ENCODE data around the gene SLC38A10. TPM values are rescaled to one million over a fixed set of nuclear protein-coding genes. Genes with fewer than 3 reads are reported as not detected.

SLC38A10 gene
- total and polyA plus RNA-seq, 12 donors, result 27.8 to 56.2 (median 38.4) TPM

DNA sequence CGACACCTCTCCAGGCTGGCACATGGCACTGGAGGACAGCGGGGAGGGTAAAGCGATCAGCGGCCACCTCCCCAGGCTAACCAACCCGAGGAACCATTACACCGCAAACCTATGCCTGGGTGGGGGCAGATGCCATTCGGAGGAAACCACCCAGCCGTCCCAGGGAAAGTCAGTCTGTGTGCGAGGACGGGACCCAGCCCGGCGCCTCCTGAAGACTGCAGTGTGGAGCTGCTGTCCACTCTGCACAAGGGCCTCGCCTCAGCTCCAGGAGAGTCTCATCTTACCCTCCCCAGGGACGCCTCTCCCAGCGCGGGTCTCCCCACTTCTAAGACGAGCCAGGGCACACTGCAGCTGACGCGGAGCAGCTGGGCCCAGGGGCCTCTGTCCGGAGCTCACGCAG, 8.0 kb downstream of the SLC38A10 start:
- intact Hi-C loops (cut with DNase I), result loop anchor here in 1 of 10 donors (5.0 kb wide), 1 partner anchor 105 kb away; no protein-coding TSS in a partner anchor
- Histone ChIP-seq H3K27me3 (no peaks in the 10 kb centered on the region), H3K9me3 (no peaks in the 10 kb centered on the region), H3K4me3 (no peak overlapping the region), H3K36me3 (peaks cover 0 to 61% (median 11%) of the 10 kb centered on the region in 9 donors), H3K27ac (peak overlapping the region in 4 of 10 donors; percentile 19 to 93 (median 68)), H3K4me1 (peaks cover 15 to 59% (median 48%) of the 10 kb centered on the region in 9 donors)
- TF ChIP-seq, protein P1, sequence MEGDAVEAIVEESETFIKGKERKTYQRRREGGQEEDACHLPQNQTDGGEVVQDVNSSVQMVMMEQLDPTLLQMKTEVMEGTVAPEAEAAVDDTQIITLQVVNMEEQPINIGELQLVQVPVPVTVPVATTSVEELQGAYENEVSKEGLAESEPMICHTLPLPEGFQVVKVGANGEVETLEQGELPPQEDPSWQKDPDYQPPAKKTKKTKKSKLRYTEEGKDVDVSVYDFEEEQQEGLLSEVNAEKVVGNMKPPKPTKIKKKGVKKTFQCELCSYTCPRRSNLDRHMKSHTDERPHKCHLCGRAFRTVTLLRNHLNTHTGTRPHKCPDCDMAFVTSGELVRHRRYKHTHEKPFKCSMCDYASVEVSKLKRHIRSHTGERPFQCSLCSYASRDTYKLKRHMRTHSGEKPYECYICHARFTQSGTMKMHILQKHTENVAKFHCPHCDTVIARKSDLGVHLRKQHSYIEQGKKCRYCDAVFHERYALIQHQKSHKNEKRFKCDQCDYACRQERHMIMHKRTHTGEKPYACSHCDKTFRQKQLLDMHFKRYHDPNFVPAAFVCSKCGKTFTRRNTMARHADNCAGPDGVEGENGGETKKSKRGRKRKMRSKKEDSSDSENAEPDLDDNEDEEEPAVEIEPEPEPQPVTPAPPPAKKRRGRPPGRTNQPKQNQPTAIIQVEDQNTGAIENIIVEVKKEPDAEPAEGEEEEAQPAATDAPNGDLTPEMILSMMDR (IDR thresholded peaks at IDR 0.05), result no peak
- 90 to 92% methylated on average over 21 of the region's 21 CpGs for WGBS, 2 donors
- ATAC-seq, result no peak
- DNase-seq, result no peak

DNA sequence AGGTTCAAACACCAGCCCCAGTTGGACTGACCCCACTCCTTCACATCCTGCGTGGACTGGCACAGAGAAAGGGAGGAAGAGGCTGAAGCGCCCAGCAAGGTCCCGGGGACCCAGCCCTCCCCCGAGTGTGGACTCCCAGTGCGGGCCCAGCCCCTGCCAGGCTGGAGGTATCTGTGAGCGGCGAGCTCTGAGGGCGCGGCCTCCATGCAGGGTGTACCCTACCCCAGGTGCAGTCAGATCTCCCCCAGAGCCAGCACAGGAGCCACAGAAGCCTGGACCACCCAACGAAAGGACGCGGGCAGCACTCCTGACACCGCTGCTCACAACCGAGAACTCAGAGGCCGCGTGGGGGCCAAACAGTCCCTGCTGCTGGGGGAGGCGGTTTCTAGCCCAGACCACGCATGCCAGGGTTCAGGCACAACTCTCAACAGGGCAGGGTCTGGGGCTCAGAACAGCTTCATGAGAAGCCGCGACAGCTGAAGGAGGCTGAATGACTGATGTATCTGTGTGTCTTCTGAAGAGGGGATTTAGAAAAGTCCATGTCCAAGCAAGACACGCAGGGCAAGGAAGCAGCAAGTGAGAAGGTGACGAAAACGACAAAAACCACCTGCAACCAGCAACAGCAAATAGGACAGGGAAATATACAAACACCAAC, 8.5 kb downstream of the SLC38A10 start:
- H3K36me3 ChIP-seq, result peaks cover 0 to 67% (median 11%) of the 10 kb centered on the region in 9 donors
- no peak for ATAC-seq
- 87 to 90% methylated on average over 23 of the region's 23 CpGs for WGBS, 2 donors
- TF ChIP-seq, protein P1 (IDR thresholded peaks at IDR 0.05), result no peak
- DNase-seq, result no peak
- intact Hi-C loops (cut with DNase I), result loop anchor here in 1 of 10 donors (5.0 kb wide), 1 partner anchor 106 kb away; no protein-coding TSS in a partner anchor
- peaks cover 15 to 54% (median 43%) of the 10 kb centered on the region in 9 donors for H3K4me1 ChIP-seq
- H3K4me3 ChIP-seq, result peak overlapping the region in 1 of 10 donors; percentile 53
- H3K27me3 ChIP-seq, result no peaks in the 10 kb centered on the region
- peak overlapping the region; percentile 78 to 93 (median 92) for H3K27ac ChIP-seq
- no peaks in the 10 kb centered on the region for H3K9me3 ChIP-seq

DNA sequence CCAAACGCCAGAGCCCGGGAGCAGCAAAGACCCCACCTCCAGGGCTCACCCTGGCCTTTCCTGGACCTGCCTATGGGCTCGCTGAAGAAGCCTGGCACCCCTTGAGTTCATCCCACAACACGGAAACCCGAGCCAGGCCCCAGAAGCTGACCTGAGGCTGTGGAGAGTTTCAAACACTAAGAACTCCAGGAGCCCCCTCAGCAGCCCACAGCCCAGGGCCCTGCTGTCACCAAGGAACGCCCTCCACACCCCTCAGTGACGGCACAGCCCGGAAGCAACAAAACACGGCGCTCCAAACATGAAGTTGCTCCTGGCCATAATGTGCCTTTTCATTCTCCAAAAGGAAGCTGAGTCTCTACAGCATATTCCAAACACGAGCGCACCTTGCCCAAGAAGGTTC, 9.2 kb downstream of the SLC38A10 start:
- peak overlapping the region in 9 of 10 donors; percentile 31 to 54 (median 47) for H3K4me3 ChIP-seq
- H3K9me3 ChIP-seq, result no peaks in the 10 kb centered on the region
- TF ChIP-seq, protein P1 (IDR thresholded peaks at IDR 0.05), result no peak
- peaks cover 0 to 74% (median 11%) of the 10 kb centered on the region in 9 donors for H3K36me3 ChIP-seq
- no peak for DNase-seq
- H3K4me1 ChIP-seq, result peaks cover 15 to 51% (median 38%) of the 10 kb centered on the region in 9 donors
- intact Hi-C loops (cut with DNase I), result loop anchor here in 1 of 10 donors (5.0 kb wide), 1 partner anchor 106 kb away; no protein-coding TSS in a partner anchor
- ATAC-seq, result peak; percentile 13 to 55 (median 44)
- 44 to 52% methylated on average over 12 of the region's 12 CpGs for WGBS, 2 donors
- no peaks in the 10 kb centered on the region for H3K27me3 ChIP-seq
- peak overlapping the region; percentile 78 to 93 (median 92) for H3K27ac ChIP-seq

DNA sequence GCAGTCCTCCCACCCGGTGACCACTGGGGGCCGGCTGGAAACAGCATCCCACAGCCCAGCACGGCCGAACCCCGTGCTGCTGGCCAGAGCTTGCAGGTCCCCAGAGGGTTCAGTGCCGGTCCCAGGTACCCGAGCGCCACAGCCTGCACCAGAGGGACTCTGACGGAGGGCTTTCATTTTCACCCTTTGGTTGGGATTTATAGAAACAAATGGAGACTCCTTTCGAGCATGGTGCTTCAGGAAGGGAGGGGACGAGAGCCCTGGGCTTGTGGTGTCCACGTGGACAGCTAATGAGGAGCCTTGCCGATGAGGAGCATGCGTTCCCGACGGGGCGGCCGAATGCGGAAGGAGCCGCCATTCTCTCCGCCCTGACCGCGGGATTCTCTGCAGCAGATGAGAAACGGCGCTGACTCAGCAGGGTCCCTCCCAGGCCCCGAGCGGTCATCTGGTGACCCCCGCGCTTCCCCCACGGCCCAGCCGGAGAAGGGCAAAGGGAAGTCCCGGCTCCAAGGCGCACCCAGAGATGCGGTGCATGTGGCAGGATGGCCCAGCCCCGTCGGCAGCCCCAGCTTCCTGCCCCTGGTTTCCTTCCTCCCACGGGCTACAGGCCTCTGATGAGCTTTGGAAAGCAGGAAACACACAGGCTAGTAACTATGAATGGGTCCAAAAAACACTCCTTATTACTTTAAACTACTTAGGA, 9.8 kb downstream of the SLC38A10 start:
- TF ChIP-seq, protein P1 (IDR thresholded peaks at IDR 0.05), result no peak

More for the DNA sequence above, 9.8 kb downstream of the SLC38A10 start:
- H3K27me3 ChIP-seq, result no peaks in the 10 kb centered on the region
- H3K9me3 ChIP-seq, result no peaks in the 10 kb centered on the region
- H3K27ac ChIP-seq, result peak overlapping the region; percentile 78 to 93 (median 92)
- WGBS, 2 donors, result 30 to 34% methylated on average over 37 of the region's 37 CpGs
- peak overlapping the region in 9 of 10 donors; percentile 31 to 54 (median 47) for H3K4me3 ChIP-seq
- peaks cover 15 to 51% (median 38%) of the 10 kb centered on the region in 9 donors for H3K4me1 ChIP-seq
- DNase-seq (peak; percentile 81 to 82), ATAC-seq (peak; percentile 86 to 93 (median 88))
- intact Hi-C loops (cut with DNase I), result loop anchor here in 1 of 10 donors (5.0 kb wide), 1 partner anchor 107 kb away; no protein-coding TSS in a partner anchor
- peaks cover 0 to 75% (median 11%) of the 10 kb centered on the region in 9 donors for H3K36me3 ChIP-seq

Data from heart right ventricle (tissue), 16 donors.